HUDEP-2 (cell line): Measurements from ENCODE around the gene APRT.
"Not testable (repeated sequence)": the region's sequence is repeated elsewhere in the genome, so short reads cannot be mapped to it uniquely, and the experiment has no call there.

Experiments
- DNase-seq, 76 experiments: peaks; one replicate each; lab custom pipeline; 2025; ENCODE audit not compliant: unreplicated experiment in 76 of 76; lab: John Stamatoyannopoulos, UW

Gene APRT

GRCh38 chr16:88823646-88824045 lies 11.9 kb upstream of the APRT start:
- DNase-seq: not testable (repeated sequence)

GRCh38 chr16:88822281-88823040 lies 10.7 kb upstream of the APRT start:
- DNase-seq: no peak

- no peak for DNase-seq
Observed at GRCh38 chr16:88821168-88821850, 9.6 kb upstream of the APRT start.

- DNase-seq: no peak
Observed at GRCh38 chr16:88820385-88821025, 8.8 kb upstream of the APRT start.

- no peak for DNase-seq
Observed at GRCh38 chr16:88819126-88819525, 7.4 kb upstream of the APRT start.

GRCh38 chr16:88818575-88818874 lies 6.8 kb upstream of the APRT start:
- DNase-seq: no peak

- no peak for DNase-seq
Observed at GRCh38 chr16:88817785-88818574, 6.3 kb upstream of the APRT start.

GRCh38 chr16:88816736-88817535 lies 5.2 kb upstream of the APRT start:
- DNase-seq: no peak

- DNase-seq: peak in 33 of 76 experiments; percentile 8 to 52 (median 27)
Observed at GRCh38 chr16:88815901-88816589, 4.3 kb upstream of the APRT start.

GRCh38 chr16:88815227-88815626 lies 3.5 kb upstream of the APRT start:
- no peak for DNase-seq

- DNase-seq: no peak
Observed at GRCh38 chr16:88814144-88814502, 2.4 kb upstream of the APRT start.

- no peak for DNase-seq
Observed at GRCh38 chr16:88813269-88814143, 1.8 kb upstream of the APRT start.

GRCh38 chr16:88812513-88813268 lies 963 bp upstream of the APRT start:
- peak in 41 of 76 experiments; percentile 21 to 74 (median 48) for DNase-seq

- DNase-seq: peak in 52 of 76 experiments; percentile 18 to 70 (median 48)
Observed at GRCh38 chr16:88810912-88811768, 588 bp downstream of the APRT start.

- peak in 28 of 76 experiments; percentile 19 to 50 (median 30) for DNase-seq
Observed at GRCh38 chr16:88810166-88810911, 1.4 kb downstream of the APRT start.

GRCh38 chr16:88809676-88810165 lies 2.0 kb downstream of the APRT start:
- peak in 4 of 76 experiments; percentile 24 to 38 (median 31) for DNase-seq
